Spinal cord (tissue), 10 donors: ENCODE measurements around the gene ADAM11. TPM values are rescaled to one million over a fixed set of nuclear protein-coding genes. Genes with fewer than 3 reads are reported as not detected.
A peak's percentile ranks its signal among the peaks of the same experiment; 100 is the strongest.

Experiments used
- DNase-seq, 6 donors: peaks; one replicate each; pipeline versions ENCODE4 v3.0.0 to v3.0.0-alpha.2; 2013 to 2015; ENCODE audit warnings: low spot score in 6 of 6, low read depth in 4 of 6
- H3K27ac ChIP-seq: one replicate; pipeline ENCODE4 v1.5.1; 2013; ENCODE audit warnings: low read depth, low read length, control low read depth
- H3K27me3 ChIP-seq: one replicate; pipeline ENCODE4 v1.6.1; 2013; ENCODE audit warnings: low read length; ENCODE audit not compliant: control insufficient read depth, insufficient read depth
- H3K36me3 ChIP-seq: one replicate; pipeline ENCODE4 v1.6.1; 2013; ENCODE audit warnings: low read length; ENCODE audit not compliant: control insufficient read depth, insufficient read depth
- H3K4me1 ChIP-seq: one replicate; pipeline ENCODE4 v1.6.1; 2013; ENCODE audit warnings: low read length; ENCODE audit not compliant: control insufficient read depth, insufficient read depth
- H3K4me3 ChIP-seq: one replicate; pipeline ENCODE4 v1.5.1; 2013; ENCODE audit warnings: low read depth, low read length, control low read depth
- H3K9me3 ChIP-seq: one replicate; pipeline ENCODE4 v1.6.1; 2013; ENCODE audit warnings: low read length; ENCODE audit not compliant: control insufficient read depth, insufficient read depth
- whole genome bisulfite sequencing: methylation state at CpG from one replicate; pipeline ENCODE4 v1.1.5; 2013; ENCODE audit warnings: missing lambda C conversion rate; ENCODE audit not compliant: insufficient coverage; 5-methylcytosine and 5-hydroxymethylcytosine counted together
- polyA plus RNA-seq, 2 donors: library from polyadenylated mRNA; unstranded; fragments of 120-200 nt; gene quantifications; one replicate each; pipeline ENCODE4 v1.2.1, GENCODE V29; 2013; ENCODE audit not compliant: insufficient read length in 2 of 2
- total RNA-seq, 2 donors: library from RNA; depleted of rRNA in 1 of 2; stranded (reverse); fragments of 120-200 nt in 1 of 2; fragments of >200 nt in 1 of 2; gene quantifications; one replicate each; pipeline versions ENCODE4 v1.2.3 to v1.2.4, GENCODE V29; 2013 to 2014
- donor health status: healthy.

Gene ADAM11
- total and polyA plus RNA-seq, 4 donors, result 9.1 to 26.7 (median 18.5) TPM

DNA sequence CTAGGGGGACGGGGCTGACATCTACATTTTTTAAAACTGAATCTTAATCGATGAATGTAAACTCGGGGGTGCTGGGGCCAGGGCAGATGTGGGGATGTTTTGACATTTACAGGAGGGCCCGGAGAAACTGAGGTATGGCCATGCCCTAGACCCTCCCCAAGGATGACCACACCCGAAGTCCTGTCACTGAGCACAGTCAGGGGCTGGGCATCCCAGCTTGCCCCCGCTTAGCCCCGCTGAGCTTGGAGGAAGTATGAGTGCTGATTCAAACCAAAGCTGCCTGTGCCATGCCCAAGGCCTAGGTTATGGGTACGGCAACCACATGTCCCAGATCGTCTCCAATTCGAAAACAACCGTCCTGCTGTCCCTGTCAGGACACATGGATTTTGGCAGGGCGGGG lies 21.4 kb downstream of the ADAM11 start:
- DNase-seq, result no peak
- no peak overlapping the region for H3K4me3 ChIP-seq
- peaks cover 2% of the 10 kb centered on the region for H3K27me3 ChIP-seq
- no peaks in the 10 kb centered on the region for H3K9me3 ChIP-seq
- H3K36me3 ChIP-seq, result peaks cover 26% of the 10 kb centered on the region
- H3K27ac ChIP-seq, result no peak overlapping the region
- H3K4me1 ChIP-seq, result peaks cover 39% of the 10 kb centered on the region
- WGBS, result 95% methylated on average over 6 of the region's 12 CpGs

DNA sequence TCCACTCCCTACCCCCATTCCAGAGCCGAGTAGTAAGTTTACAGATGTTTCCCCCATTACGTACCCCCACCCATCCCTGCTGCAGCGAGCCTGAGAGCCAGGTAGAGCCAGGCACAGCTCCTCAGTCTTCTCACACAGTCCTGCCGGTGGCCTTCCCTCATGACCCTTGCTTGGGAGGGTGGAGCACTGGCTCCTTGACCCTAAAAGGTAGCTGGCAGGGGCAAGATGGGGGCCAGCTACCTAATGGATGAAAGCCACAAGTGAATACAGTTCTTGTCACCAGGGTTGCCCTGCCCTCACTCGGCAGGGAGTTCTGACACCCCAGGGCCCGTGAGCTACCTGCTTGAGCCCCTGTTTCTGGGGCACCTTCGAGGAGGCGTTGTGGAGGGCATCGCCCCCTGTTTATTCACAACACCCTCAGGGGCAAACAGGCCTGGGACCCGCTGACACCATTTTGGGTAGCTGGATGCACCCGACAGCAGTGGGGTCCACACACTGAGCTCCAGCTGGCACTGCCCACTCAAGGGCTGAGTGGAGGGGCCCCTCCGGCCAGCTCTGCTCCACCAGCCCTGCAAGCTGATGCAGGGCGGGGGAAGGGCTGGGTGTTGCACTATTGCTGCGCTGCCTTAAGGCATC lies 22.2 kb downstream of the ADAM11 start:
- Histone ChIP-seq H3K9me3 (no peaks in the 10 kb centered on the region), H3K27ac (no peak overlapping the region), H3K4me1 (peaks cover 37% of the 10 kb centered on the region), H3K36me3 (peaks cover 26% of the 10 kb centered on the region), H3K27me3 (peaks cover 2% of the 10 kb centered on the region), H3K4me3 (no peak overlapping the region)
- WGBS, result 95% methylated on average over 12 of the region's 14 CpGs
- no peak for DNase-seq

DNA sequence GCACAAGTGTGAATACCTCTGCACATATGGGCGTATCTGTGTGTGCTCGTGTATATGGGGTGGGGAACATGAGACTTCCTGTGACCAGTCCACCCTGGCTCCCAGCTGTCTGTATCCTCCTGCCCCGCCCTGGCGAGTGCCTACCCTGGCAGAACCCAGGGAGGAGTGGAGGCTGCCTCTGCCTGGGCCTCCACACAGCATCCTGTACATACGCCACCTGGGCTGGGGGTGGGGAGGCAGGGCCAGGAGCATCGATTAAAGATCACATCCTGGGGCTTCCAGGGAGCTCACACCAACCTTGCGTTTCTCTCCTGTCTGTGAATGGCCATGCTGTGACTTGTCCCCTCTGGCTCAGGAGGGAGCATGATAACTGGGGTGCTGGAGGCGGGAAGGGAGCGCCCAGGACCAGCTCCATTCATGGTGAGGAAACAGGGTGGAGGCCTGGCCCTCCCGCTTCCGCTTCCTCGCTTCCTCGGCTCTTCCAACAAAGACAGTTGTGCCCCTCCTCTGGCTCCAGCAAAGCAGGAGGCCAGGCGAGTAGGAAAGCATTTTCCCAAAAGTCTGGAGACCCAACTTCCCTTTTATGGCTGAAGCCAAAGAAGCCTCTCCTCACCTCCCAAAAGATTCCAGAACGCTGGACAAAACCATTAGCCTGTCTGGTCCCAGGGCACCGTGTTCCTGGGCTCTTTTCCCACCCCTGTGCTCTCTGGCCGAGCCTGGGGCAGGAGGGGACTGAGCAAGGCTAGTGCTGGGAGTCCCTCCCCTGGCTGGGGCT lies 22.9 kb downstream of the ADAM11 start:
- Histone ChIP-seq H3K27ac (peak overlapping the region; percentile 11), H3K36me3 (peaks cover 25% of the 10 kb centered on the region), H3K4me3 (no peak overlapping the region), H3K9me3 (no peaks in the 10 kb centered on the region), H3K27me3 (peaks cover 2% of the 10 kb centered on the region), H3K4me1 (peaks cover 39% of the 10 kb centered on the region)
- no peak for DNase-seq
- WGBS, result 47% methylated on average over 8 of the region's 17 CpGs

DNA sequence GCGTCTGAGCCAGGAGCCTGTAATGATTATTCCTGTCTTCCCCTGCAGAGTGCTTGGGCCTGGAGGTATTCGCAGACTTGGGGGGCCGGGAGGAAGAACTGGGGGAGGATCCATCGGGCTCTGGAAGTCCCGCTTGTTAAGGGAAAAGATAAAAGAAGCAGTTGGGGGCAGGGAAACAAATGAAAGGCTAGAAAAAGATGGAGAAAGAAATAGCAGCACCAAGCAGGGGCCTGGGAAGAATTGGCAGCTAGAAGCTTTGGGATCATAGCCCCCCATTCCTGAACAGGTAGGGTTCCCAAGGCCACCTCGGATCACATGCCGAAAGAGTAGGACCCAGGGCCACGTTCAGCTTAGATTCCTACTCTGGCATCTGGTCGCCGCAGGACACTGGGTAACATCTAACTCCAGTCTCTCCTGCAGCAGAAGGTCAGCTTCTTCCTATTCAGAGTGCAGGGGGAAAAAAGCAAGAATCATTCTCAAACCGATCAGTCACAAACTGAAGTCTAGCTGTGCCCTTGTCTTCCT lies 23.6 kb downstream of the ADAM11 start:
- Histone ChIP-seq H3K36me3 (peaks cover 19% of the 10 kb centered on the region), H3K27ac (peak overlapping the region; percentile 11), H3K9me3 (no peaks in the 10 kb centered on the region), H3K4me1 (peaks cover 46% of the 10 kb centered on the region), H3K4me3 (no peak overlapping the region), H3K27me3 (peaks cover 2% of the 10 kb centered on the region)
- 20% methylated on average over 11 of the region's 11 CpGs for WGBS
- no peak for DNase-seq

DNA sequence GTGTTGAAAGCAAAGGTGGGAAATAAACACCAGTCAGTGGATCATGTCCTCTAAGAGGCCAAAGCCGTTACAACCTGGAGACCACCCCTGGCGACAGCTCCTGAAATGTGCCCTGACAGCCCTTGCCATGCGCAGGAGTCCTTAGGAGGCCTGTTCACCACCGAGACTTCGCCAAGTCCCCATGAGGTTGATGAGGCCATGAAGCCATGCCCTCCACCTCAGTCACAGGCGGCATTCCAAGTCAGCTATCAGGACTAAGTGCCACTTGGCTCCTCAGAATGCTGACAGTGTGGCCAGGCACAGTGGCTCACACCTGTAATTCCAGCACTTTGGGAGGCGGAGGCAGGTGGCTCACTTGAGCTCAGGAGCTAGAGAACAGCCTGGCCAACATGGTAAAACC lies 27.1 kb downstream of the ADAM11 start:
- DNase-seq, result no peak
- 95% methylated on average over 7 of the region's 7 CpGs for WGBS
- H3K9me3 ChIP-seq, result no peaks in the 10 kb centered on the region

DNA sequence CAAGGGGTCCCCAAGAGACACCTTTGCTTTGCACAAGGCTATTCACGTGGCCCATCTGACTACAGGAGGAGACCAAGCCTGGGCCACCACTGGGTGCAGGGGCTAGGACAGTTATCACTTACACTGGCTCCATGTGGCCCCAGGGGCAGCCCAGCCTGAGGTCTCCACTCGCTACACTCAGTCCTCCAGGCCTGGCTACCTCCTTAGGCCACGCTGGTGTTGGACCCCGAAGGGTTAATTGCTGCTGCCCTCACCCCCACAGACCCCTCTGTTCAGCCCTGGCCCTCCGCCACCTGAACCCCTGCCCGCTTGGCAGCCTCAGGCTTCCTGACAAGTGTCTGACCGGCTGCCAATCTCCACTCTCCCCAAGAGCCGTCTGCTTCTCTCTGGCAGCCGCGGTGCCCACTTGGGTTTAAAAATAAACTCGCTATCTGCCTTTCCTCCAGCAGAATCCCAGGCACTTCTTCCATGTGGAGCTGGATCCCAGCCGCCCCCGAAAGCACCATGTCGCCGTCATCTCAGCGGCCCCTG lies 27.8 kb downstream of the ADAM11 start:
- Histone ChIP-seq H3K4me3 (no peak overlapping the region), H3K36me3 (no peaks in the 10 kb centered on the region), H3K4me1 (peaks cover 36% of the 10 kb centered on the region), H3K9me3 (no peaks in the 10 kb centered on the region), H3K27me3 (no peaks in the 10 kb centered on the region), H3K27ac (peak overlapping the region; percentile 25)
- peak in 3 of 6 donors; percentile 66 to 96 (median 82) for DNase-seq
- 23% methylated on average over 13 of the region's 16 CpGs for WGBS

More for the DNA sequence above, 27.1 kb downstream of the ADAM11 start:
- Histone ChIP-seq H3K27ac (no peak overlapping the region), H3K4me3 (no peak overlapping the region), H3K4me1 (peaks cover 39% of the 10 kb centered on the region), H3K36me3 (no peaks in the 10 kb centered on the region), H3K27me3 (no peaks in the 10 kb centered on the region)

DNA sequence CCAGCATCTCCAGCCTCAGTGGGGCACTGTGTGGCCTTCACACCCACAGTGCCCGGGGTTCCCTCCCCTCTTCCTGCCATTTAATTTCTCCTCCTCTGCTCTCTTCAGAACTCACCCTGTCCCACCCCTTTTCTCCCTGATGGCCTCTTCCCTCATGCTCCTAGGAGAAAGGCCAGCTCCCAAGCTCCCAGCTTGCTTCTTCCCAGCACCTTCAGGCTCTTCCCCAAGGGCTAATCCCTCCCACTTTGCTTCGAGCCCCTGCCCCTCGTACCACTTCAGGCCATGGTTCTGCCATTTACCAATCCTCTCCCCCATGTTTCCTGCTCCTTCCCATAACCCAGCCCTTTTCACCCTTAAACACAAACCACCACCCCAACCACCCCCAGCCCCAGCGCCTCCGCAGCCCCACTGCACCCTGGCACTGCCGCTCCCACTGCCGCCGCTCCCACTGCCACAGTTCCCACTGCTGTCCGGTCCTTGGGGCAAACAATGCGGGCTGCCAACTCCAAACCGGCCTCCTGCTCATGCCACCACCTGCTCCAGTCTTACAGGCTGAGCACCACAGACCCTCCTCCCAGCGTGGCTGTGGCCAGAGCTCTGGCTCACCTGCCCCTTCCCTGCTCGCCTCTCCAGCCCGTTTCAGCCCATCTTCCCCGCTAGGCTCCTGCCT lies 28.6 kb downstream of the ADAM11 start:
- Histone ChIP-seq H3K27ac (peak overlapping the region; percentile 25), H3K4me1 (peaks cover 29% of the 10 kb centered on the region), H3K9me3 (no peaks in the 10 kb centered on the region), H3K4me3 (no peak overlapping the region), H3K36me3 (no peaks in the 10 kb centered on the region), H3K27me3 (no peaks in the 10 kb centered on the region)
- 50% methylated on average over 14 of the region's 15 CpGs for WGBS
- DNase-seq, result no peak

DNA sequence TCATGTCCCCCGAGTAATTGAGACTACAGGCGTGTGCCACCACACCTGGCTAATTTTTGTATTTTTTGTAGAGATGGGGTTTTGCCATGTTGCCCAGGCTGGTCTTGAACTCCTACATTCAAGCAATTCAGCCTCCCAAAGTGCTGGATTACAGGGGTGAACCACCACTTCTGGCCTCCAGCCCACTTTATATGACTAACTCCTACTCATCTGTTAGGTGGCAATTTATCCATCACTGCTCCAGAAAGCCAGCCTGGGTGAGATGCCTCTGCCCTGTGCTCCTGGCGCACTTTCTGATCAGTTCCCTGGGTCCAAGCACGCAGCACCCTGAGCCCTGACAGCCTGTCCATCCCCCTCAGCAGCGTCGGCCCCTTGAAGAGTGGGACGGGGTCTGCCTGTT lies 29.4 kb downstream of the ADAM11 start:
- H3K9me3 ChIP-seq, result no peaks in the 10 kb centered on the region
- 83% methylated on average over 5 of the region's 7 CpGs for WGBS
- no peak for DNase-seq
- peaks cover 23% of the 10 kb centered on the region for H3K4me1 ChIP-seq
- H3K27ac ChIP-seq, result no peak overlapping the region
- H3K27me3 ChIP-seq, result no peaks in the 10 kb centered on the region
- no peak overlapping the region for H3K4me3 ChIP-seq
- H3K36me3 ChIP-seq, result no peaks in the 10 kb centered on the region

DNA sequence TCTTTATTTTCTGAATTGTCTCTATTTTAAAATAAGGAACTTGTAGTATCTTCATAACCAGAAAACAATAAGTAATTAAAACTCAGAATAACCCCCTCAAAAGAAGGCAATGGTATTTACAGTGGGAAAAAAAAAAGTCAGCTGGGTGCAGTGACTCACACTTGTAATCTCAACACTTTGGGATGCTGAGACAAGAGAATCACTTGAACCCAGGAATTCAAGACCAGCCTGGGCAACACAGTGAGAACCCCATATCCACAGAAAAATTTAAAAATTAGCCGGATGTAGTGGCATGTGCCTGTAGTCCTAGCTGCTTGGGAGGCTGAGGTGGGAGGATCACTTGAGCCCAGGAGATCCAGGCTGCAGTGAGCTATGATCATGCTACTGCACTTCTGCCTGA lies 33.5 kb downstream of the ADAM11 start:
- Histone ChIP-seq H3K27me3 (no peaks in the 10 kb centered on the region), H3K4me1 (peaks cover 25% of the 10 kb centered on the region), H3K9me3 (no peaks in the 10 kb centered on the region), H3K27ac (no peak overlapping the region), H3K4me3 (no peak overlapping the region), H3K36me3 (no peaks in the 10 kb centered on the region)
- no peak for DNase-seq
- WGBS, result no CpG with 5 or more reads among the region's 1 CpG
